Ishikawa (cell line): Measurements from ENCODE around the gene ANKRD1.

ENCODE experiments used
- CREB1 ChIP-seq: IDR thresholded peaks from 2 replicates; pipeline ENCODE4 v1.6.1; 2012; ENCODE audit warnings: low read depth
- EP300 ChIP-seq: IDR thresholded peaks from 2 replicates; pipeline ENCODE4 v1.6.1; 2012; ENCODE audit warnings: borderline replicate concordance
- FOXM1 ChIP-seq: IDR thresholded peaks from 2 replicates; pipeline ENCODE4 v1.6.1; 2012; ENCODE audit warnings: low read depth, borderline replicate concordance
- RAD21 ChIP-seq: IDR thresholded peaks from 2 replicates; pipeline ENCODE4 v1.6.1; 2012; ENCODE audit warnings: low read depth
- TAF1 ChIP-seq: IDR thresholded peaks from 2 replicates; pipeline ENCODE4 v1.6.1; 2012; ENCODE audit warnings: low read depth, mild to moderate bottlenecking
- TCF12 ChIP-seq: IDR thresholded peaks from 2 replicates; pipeline ENCODE4 v1.6.1; 2012; ENCODE audit warnings: low read depth
- TEAD4 ChIP-seq: IDR thresholded peaks from 2 replicates; pipeline ENCODE4 v1.6.1; 2012
- YY1 ChIP-seq: IDR thresholded peaks from 2 replicates; pipeline ENCODE4 v1.6.1; 2012; ENCODE audit warnings: low read depth
- ZBTB7A ChIP-seq: IDR thresholded peaks from 2 replicates; pipeline ENCODE4 v1.6.1; 2012; ENCODE audit warnings: low read depth
- TF ChIP-seq, protein P1 (sequence below): IDR thresholded peaks from 2 replicates; pipeline ENCODE4 v1.6.1; 2012
- TF ChIP-seq, protein P2 (sequence below): IDR thresholded peaks from 2 replicates; pipeline ENCODE4 v1.6.1; 2012; ENCODE audit warnings: low read depth, mild to moderate bottlenecking

DNA sequence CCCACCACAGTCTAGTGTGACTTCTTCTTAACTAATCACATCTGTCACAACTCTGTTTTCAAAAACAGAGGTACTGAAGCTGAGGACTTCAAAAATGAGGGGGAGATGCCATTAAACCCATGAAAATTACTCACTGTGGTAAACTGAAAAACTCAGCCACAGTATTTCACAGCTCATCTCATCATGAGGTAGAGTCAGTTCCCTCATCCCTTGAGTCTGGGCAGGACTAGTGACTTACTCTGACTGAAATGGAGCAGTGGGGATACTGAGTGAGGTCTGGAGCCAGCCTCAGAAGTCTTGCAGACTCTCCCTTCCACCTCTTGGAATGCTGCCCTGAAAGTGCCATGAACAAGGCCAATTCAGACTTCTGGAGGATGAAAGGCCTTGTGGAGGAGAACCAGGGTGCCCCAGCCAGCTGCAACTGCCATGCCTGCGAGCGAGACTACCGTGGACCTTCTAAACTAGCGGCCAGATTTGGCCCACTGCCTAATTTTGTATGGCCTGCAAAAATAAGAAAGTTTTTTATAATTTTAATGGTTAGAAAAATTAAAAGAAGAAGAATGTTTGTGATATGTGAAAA lies 24.7 kb upstream of the ANKRD1 start:
- TF ChIP-seq FOXM1 = no peak
- no peak for TF ChIP-seq EP300
- TF ChIP-seq, protein P1, sequence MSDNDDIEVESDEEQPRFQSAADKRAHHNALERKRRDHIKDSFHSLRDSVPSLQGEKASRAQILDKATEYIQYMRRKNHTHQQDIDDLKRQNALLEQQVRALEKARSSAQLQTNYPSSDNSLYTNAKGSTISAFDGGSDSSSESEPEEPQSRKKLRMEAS = no peak
- no peak for TF ChIP-seq YY1
- TF ChIP-seq RAD21 = no peak
- no peak for TF ChIP-seq ZBTB7A
- TF ChIP-seq TAF1 = no peak
- TF ChIP-seq, protein P2, sequence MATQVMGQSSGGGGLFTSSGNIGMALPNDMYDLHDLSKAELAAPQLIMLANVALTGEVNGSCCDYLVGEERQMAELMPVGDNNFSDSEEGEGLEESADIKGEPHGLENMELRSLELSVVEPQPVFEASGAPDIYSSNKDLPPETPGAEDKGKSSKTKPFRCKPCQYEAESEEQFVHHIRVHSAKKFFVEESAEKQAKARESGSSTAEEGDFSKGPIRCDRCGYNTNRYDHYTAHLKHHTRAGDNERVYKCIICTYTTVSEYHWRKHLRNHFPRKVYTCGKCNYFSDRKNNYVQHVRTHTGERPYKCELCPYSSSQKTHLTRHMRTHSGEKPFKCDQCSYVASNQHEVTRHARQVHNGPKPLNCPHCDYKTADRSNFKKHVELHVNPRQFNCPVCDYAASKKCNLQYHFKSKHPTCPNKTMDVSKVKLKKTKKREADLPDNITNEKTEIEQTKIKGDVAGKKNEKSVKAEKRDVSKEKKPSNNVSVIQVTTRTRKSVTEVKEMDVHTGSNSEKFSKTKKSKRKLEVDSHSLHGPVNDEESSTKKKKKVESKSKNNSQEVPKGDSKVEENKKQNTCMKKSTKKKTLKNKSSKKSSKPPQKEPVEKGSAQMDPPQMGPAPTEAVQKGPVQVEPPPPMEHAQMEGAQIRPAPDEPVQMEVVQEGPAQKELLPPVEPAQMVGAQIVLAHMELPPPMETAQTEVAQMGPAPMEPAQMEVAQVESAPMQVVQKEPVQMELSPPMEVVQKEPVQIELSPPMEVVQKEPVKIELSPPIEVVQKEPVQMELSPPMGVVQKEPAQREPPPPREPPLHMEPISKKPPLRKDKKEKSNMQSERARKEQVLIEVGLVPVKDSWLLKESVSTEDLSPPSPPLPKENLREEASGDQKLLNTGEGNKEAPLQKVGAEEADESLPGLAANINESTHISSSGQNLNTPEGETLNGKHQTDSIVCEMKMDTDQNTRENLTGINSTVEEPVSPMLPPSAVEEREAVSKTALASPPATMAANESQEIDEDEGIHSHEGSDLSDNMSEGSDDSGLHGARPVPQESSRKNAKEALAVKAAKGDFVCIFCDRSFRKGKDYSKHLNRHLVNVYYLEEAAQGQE = no peak
- TF ChIP-seq TCF12 = no peak
- no peak for TF ChIP-seq CREB1
- no peak for TF ChIP-seq TEAD4
